ENCODE results near the gene KIF5A.
A peak's percentile ranks its signal among the peaks of the same experiment; 100 is the strongest.
"Not testable (repeated sequence)": the region's sequence is repeated elsewhere in the genome, so short reads cannot be mapped to it uniquely, and the experiment has no call there.

Gene KIF5A

DNA sequence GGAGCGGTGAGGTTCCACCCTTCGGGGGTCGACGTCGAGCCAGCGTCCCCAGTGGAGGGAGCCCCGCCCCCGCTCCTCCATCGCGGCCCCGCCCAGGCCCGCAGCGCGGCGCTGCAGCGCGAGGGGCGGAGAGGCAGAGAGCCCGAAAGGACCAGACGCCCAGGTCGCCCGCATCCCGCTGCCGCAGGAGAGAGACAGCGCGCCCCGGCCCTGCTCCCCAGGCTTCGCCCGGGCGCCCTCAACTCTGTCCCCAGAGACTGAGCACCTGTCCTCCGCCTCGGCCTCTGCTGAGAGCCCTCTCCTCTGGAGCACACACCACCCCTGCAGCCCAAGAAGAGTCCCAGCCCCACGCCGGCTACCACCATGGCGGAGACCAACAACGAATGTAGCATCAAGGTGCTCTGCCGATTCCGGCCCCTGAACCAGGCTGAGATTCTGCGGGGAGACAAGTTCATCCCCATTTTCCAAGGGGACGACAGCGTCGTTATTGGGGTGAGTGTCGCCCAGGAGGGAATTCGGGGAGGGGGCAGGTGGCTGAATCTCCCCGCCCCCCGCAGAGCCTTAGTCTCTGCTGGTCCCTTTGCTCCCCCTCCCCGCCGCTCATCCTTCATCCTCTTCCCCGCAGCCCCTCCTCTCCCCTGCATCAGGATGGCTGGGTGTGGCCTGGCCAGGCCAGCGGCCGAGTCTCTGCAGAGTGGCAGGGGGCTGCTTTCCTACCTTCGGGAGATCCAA lies at the start of gene KIF5A:
KIF5A (plus strand) TSS at position 136 of the 732 bp plus-strand sequence; CDS start at position 364, 228 bp downstream.
- peak; percentile 28 for DNase-seq (ENCODE audit: low spot score)

DNA sequence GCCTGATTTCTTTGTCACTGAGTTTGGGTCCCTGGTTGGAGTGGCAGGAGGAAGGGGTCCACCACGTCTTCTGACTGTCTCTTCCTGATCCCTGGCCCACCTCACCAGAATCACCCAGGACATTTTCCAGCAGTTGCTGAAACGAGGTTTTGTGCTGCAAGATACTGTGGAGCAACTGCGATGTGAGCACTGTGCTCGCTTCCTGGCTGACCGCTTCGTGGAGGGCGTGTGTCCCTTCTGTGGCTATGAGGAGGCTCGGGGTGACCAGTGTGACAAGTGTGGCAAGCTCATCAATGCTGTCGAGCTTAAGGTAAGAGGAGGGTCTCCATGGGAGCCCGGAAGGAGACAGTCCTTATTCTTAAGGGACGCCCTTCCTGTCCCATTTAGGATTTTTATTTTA lies 49.6 kb upstream of the KIF5A start:
- no peak for DNase-seq (ENCODE audit: low spot score)

DNA sequence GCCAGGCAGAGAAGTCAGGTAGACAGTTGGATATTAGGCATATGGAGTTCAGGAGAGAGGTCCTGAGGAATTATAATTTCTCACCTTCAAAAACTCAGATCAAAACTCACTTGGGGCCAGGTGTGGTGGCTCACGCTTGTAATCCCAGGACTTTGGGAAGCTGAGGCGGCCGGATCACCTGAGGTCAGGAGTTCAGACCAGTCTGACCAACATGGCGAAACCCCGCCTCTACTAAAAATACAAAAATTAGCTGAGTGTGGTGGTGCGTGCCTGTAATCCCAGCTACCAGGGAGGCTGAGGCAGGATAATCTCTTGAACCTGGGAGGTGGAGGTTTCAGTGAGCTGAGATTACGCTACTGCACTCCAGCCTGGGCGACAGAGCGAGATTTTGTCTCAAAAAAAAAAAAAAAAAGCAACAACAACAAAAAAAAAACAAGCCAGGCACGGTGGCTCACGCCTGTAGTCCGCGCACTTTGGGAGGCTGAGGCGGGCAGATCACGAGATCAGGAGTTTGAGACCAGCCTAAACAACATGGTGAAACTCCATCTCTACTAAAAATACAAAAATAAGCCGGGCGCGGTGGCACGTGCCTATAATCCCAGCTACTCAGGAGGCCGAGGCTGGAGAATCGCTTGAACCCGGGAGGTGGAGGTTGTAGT lies 47.4 kb upstream of the KIF5A start:
- DNase-seq (ENCODE audit: low spot score) = not testable (repeated sequence)

GRCh38 chr12:57506541-57506940 lies 43.3 kb upstream of the KIF5A start:
- not testable (repeated sequence) for DNase-seq (ENCODE audit: low spot score)

DNA sequence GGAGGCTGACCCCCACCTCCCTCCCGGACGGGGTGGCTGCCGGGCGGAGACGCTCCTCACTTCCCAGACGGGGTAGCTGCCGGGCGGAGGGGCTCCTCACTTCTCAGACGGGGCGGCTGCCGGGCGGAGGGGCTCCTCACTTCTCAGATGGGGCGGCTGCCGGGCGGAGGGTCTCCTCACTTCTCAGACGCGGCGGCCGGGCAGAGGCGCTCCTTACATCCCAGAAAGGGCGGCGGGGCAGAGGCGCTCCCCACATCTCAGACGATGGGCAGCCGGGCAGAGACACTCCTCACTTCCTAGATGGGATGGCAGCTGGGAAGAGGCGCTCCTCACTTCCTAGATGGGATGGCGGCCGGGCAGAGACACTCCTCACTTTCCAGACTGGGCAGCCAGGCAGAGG lies 42.0 kb upstream of the KIF5A start:
- not testable (repeated sequence) for DNase-seq (ENCODE audit: low spot score)

- DNase-seq (ENCODE audit: low spot score) = no peak
Observed at GRCh38 chr12:57511161-57511560, 38.7 kb upstream of the KIF5A start.

DNA sequence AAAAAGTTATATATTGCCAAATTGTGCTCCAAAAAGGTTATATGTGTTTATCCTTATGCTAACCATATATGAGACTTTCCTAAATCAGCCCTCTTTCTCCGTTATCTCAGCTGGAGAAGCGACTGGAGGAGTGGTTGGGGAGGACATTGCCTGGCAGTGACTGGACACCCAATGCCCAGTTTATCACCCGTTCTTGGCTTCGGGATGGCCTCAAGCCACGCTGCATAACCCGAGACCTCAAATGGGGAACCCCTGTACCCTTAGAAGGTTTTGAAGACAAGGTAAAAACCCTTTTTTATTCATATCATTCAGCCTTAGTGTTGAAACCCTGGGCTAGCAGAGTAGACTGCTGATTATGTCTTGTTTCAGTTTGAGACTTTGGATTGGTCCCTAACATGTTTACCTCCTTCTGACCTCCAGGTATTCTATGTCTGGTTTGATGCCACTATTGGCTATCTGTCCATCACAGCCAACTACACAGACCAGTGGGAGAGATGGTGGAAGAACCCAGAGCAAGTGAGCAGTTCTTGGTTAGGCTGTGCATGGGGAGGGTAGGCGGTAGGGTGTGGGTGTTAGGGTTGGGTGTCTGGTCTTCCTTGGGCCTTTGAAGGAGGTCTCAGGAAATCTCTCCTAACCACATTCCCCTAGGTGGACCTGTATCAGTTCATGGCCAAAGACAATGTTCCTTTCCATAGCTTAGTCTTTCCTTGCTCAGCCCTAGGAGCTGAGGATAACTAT lies 38.1 kb upstream of the KIF5A start:
- DNase-seq (ENCODE audit: low spot score) = no peak

- no peak for DNase-seq (ENCODE audit: low spot score)
Observed at GRCh38 chr12:57512665-57513064, 37.2 kb upstream of the KIF5A start.

DNA sequence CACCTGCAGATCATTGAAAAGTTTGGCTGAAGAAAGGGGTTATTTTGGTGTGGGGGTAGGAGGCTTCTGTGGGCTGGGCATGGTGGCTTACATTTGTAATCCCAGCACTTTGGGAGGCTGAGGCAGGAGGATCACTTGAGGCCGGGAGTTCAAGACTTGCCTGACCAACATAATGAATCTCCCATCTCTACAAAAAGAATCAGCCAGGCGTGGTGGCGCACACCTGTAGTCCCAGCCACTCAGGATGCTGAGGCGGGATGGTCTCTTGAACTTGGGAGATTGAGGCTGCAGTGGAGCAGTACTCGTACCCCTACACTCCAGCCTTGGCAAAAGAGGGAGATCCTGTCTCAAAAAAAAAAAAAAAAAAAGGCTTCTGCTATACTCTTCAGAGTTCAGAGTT lies 36.6 kb upstream of the KIF5A start:
- DNase-seq (ENCODE audit: low spot score) = no peak

DNA sequence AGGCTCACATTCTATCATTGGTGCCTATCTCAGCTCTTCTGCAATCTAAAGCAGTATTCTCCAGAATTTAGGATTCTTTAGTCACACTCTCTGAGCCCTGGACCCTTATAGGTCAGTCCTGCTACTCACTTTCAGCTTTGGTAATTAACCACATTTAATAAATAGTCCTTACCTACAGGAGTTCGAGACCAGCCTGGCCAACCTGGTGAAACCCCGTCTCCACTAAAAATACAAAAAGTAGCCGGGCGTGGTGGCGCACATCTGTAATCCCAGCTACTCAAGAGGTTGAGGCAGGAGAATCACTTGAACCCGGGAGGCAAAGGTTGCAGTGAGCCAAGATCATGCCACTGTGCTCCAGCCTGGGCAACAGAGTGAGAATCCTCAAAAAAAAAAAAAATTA lies 36.2 kb upstream of the KIF5A start:
- DNase-seq (ENCODE audit: low spot score) = not testable (repeated sequence)

DNA sequence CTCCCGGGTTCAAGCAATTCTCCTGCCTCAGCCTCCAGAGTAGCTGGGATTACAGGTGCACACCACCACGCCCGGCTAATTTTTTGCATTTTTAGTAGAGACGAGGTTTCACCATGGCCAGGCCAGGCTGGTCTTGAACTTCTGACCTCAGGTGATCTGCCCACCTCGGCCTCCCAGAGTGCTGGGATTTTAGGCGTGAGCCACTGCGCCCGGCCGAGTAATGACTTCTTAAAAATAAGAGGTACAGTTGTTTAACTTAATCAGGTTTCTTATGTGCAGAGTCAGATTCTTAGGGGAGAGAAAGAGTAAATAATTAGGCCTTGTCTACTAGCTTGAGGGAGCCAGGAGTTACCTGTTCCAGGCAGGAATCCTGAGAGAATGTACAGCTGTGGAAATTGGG lies 35.6 kb upstream of the KIF5A start:
- DNase-seq (ENCODE audit: low spot score) = not testable (repeated sequence)

DNA sequence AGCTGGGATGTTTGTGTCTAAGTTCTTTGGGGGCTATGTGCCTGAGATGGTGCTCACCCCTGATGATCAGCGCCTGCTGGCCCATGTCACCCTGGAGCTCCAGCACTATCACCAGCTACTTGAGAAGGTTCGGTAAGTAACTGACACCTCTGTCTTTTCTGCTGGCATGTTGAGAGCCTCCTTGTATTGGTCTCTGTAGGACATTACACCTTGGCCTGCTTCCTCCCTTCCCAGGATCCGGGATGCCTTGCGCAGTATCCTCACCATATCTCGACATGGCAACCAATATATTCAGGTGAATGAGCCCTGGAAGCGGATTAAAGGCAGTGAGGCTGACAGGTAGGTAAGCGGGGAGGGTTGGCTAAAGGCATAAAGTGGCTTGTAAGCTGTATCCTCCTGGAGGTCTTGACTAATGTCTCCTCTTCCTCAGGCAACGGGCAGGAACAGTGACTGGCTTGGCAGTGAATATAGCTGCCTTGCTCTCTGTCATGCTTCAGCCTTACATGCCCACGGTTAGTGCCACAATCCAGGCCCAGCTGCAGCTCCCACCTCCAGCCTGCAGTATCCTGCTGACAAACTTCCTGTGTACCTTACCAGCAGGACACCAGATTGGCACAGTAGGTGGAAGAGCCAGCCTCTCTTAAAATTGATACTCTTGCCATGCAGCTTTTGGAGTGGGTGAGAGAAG lies 35.0 kb upstream of the KIF5A start:
- no peak for DNase-seq (ENCODE audit: low spot score)

DNA sequence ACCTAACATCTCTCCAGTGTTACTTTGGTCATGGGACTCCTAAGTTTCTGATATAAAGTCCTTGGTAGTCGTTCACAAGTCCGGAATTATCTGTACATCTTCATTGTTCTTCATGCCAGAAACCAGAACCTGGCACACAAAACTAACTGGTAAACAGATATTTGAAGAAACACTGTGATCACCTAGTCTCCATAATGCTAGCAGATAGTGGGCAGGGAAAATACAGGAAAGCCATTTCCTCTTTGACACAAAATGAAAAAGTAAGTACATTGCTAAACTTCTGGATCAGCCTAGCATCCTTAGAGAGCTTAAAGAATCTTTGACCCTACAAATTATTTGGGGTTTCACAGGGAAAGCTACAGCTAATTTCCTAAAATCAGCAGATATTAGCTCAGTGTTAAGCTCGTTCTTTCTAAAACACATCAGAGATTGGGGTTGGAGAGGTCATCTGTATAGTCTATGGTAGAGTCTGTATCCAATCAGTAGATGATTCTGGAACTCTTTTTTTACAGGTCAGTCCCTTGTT lies 34.4 kb upstream of the KIF5A start:
- no peak for DNase-seq (ENCODE audit: low spot score)

DNA sequence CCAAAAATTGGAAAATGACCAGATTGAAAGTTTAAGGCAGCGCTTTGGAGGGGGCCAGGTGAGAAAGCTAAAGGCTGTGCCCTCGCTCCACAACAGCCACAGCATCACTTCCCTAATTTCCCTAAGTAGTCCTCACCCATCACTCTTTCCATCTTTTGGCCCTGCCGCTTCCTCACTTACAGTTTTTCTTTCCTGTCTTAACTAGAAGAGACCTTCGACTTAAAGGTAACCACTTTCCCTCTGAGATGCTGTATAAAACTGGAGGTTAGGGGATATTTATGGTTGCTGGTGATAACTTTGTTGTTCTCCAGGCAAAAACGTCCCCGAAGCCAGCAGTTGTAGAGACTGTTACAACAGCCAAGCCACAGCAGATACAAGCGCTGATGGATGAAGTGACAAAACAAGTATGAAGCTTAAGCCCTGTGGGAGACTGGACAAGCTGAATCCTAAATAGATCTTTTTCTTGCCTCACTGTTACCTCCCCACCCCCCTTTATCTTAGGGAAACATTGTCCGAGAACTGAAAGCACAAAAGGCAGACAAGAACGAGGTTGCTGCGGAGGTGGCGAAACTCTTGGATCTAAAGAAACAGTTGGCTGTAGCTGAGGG lies 33.8 kb upstream of the KIF5A start:
- no peak for DNase-seq (ENCODE audit: low spot score)

- no peak for DNase-seq (ENCODE audit: low spot score)
Observed at GRCh38 chr12:57516617-57517153, 33.2 kb upstream of the KIF5A start.

DNA sequence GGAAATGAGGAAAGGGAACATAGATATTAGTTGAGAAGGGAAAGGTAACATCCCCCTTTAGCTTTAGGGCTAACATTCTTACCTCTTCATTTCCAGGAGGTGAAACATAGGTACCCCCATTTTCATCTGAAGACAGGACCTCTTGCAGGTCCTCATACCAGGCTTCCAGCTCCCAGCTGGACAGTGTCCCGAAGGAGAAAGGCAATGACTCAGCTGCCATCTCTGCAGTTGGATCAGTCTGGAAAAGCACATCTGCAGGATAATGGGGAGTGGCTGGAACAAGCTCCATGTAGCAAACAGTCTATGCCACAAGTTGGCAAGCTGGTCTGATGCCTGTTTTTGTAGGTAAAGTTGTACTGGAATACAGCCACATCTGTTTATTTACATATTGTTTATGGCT lies 32.7 kb upstream of the KIF5A start:
- no peak for DNase-seq (ENCODE audit: low spot score)

- DNase-seq (ENCODE audit: low spot score) = not testable (repeated sequence)
Observed at GRCh38 chr12:57517718-57518117, 32.1 kb upstream of the KIF5A start.

- DNase-seq (ENCODE audit: low spot score) = no peak
Observed at GRCh38 chr12:57518176-57518919, 31.5 kb upstream of the KIF5A start.

DNA sequence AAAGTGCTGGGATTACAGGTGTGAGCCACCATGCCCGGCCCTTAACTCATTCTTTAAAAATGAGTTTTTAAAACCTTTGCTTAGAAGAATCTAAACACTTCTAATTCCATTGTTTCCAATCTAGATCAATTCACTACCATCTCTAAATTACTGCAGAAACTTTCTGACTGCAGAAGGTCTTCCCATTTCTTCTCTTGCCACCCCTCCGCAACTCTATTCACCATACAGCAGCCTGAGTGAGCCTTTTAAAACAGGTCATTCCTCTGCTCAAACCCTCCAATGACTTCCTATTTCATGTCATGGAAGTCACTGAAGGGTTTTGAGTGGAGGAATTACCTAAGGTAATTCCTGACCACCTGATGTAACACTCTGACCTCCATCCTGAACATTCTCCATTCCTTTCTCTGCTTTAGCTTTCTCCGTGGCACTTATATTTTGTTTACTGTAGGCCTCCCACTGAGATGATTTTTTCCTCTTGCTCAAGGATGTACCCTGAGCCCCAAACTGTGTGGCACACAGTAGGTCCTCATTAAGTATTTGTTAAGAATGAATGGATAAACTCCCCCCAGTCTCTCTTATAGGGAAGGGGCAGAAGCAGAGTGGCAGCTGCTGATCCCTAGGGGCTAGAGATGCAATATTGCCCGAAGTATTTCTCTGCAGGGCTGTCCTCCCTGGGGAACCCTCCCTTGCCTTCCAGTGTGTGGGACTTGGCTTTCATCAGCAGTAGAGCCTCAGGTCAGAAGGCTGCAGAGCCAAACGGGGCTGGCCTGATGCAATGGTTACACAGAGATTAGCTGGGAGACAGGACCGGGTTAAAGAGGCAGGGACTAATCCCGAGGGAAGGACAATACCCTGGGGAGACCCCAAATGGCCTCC lies 30.7 kb upstream of the KIF5A start:
- no peak for DNase-seq (ENCODE audit: low spot score)

- DNase-seq (ENCODE audit: low spot score) = no peak
Observed at GRCh38 chr12:57519796-57520052, 30.1 kb upstream of the KIF5A start.
